GM19193 (cell line): Measurements from ENCODE around the gene SEMA4D.
A peak's percentile ranks its signal among the peaks of the same experiment; 100 is the strongest.

ENCODE experiments used
- POLR2A ChIP-seq: IDR thresholded peaks from 4 replicates; pipeline ENCODE4 v1.6.1; 2011; ENCODE audit not compliant: insufficient read depth, insufficient read length; ENCODE audit errors: extremely low read depth

SEMA4D gene

DNA sequence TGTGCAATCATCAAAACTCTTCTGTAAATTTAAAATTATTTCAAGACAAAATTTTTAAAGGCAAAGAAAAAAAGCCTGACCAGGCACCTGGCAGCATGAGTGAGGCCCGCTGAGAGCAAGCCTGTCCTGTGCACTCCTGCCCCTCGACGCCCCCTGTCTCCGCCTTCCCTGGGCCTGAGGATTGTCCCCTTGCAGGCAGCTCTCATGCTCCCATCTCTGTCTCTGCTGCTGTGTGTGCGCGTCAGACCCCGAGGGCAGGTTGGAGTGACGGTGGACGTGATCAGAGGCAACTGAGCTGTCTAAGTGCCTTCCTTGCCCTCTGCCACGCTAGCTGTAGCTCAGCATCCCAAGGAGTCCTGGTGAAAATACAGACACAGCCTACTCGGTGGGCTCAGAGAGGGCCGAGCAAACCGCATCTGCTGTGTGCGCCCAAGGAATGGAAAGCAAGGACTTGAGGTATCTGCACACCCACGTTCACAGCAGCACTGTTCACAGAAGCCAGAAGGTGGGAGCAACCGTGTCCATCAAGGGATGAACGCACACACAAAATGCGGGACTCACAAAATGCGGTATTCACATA, 114.1 kb downstream of the SEMA4D start:
- no peak for TF ChIP-seq POLR2A

DNA sequence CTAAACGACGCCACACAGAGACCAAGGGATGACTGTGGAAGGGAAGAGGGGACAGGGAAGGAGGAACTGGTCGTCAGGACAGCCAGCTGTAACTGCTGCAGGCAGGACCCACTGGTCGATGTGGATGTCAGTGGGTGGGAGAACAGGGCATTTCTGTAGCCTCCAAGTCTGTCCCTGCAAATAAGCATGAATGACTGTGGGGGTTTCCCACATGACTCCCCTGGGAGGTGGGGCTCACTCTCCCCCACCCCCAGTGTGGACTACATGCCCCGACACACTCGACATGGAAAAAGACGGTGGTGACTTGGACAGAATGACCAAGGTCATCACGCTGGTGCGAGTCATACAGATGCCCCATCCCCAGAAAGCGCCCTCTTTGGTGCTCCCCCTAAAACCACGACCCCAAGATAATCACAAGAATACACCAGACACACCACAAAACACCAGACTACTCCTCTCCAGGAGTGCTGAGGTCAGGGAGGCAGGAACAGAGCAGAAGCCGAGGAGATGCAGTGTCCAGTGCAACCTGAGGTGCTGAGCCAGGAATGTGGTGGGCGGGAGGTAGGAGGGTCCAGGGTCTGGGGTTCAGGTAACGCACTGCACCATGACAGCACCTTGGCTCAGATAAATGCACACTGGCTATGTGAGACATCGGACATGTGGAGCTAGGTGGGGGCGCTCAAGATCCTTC, 114.7 kb downstream of the SEMA4D start:
- TF ChIP-seq POLR2A: peak; percentile 12

DNA sequence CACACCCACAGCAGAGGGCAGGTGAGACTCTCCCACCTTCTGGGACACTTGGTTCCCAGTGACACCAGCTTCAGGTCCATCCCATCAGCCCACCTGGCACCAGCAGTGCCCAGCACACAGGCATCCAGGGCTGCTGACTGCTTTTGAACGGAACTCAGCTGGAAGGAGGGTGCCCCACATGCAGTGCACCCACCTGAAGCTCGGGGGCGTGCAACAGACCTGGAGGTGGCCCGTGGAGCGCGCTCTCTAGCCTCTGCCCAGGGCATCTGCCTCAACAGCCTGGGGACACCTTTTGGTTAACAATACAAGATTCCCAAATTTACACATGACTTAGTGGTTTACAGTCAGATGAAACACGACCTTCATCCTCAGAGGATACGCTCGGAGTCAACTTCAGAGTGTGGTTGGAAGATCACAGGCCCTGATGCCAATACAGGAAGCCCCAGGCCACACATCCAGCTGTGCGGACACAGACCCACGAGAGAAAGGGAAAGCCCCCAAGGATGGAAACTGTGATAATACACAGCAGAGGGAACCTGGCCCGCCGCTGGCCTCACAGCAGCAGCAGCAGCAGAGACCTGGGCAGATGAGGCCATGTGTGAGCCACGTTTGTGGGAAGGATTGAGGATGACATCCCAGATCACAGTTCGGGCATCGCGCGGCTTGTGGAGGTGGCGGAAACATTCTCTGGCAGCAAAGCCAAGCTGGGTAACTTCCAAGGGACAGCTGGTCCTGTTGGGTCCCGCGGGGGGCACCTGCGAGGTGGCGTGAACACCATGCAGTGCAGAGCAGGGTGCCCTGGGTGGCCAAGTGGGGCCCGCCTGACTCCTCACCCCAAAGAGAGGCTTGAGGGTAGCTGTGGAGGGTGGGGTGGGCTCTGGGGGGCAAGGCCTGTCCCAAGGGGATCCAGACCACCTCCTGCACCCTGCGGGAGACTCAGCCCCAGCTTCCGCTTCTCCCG, 115.6 kb downstream of the SEMA4D start:
- peak; percentile 30 for TF ChIP-seq POLR2A

- no peak for TF ChIP-seq POLR2A
Measured at GRCh38 chr9:89381308-89381609, 116.7 kb downstream of the SEMA4D start.

GRCh38 chr9:89380437-89381307, 117.2 kb downstream of the SEMA4D start:
- no peak for TF ChIP-seq POLR2A

GRCh38 chr9:89379508-89380115, 118.3 kb downstream of the SEMA4D start:
- TF ChIP-seq POLR2A: no peak

GRCh38 chr9:89379031-89379430, 118.9 kb downstream of the SEMA4D start:
- no peak for TF ChIP-seq POLR2A

- TF ChIP-seq POLR2A: no peak
Measured at GRCh38 chr9:89378541-89378940, 119.4 kb downstream of the SEMA4D start.

DNA sequence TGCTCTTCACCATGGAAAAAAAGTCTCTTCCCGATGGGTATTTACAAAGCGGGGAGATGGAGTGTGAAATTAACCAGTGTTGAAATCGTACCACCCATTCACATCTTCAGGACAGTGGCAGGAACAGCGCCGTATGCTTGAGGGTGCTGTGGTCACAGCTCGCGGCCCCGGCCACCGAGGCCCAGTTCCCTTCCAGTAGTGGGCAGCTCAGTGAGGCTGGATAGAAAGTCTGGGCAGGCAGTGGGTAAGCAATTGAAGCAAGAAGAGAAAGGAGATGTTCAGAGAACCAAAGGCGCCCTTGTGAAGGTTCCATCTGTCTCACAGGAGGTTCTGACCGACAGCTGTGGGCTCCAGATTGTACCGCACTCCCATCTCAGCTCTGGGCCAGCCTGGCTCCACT, 120.5 kb downstream of the SEMA4D start:
- no peak for TF ChIP-seq POLR2A

DNA sequence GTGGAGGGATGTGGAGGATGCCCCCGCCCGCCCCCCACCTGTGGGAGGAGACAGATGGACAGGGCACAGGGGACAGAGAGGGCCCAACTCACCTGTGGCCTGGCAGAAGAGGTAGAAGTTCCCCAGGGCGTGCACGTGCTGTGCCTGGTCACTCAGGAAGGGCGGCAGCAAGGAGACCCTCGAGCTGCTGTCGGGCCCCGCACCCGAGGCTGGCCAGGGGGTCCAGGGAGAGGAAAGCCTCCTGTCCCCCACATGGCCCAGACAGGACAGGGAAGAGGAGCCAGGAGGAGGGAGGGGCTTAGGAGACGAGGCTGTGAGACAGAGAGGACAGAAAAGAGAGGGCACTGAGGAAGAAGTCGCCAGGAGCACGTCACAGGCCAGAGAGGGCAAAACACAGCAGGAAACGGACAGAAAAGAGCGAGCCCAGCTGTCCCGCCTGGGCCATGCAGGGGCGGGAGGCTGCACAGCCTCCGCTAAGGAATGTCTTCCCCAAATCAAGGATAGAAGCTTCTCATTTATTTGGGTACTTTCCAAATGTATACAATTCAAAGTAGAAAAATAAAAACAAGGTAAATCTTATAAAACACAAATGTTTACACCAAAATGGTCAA, 121.1 kb downstream of the SEMA4D start:
- no peak for TF ChIP-seq POLR2A

GRCh38 chr9:89376286-89376685, 121.6 kb downstream of the SEMA4D start:
- TF ChIP-seq POLR2A: no peak

DNA sequence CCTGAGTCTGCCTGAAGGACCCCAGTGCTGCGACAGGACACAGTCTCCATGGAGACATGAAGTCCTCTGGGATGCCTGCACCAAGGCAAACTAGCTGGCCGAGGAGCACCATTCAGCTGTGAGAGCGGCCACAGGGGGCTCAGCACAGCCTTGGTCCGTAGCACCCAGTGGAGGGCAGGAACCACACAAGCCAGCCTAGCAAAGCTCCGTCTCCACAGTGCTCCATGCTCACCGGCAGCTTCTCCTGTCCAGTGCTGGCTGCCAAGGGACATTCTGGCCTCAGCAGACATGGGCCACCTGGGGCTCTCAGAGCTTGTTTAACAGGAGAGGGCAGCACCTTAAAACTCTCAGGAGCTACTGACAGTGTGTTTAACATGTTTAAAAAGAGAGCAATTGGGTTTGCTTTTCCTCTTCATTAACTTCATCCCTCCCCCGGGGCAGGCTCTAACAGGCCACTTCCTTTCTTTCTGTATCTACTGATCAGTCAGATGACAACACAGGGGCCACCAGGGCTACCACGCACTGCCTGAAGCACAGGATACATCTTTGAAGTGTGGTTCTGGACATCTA, 122.6 kb downstream of the SEMA4D start:
- peak; percentile 39 for TF ChIP-seq POLR2A

GRCh38 chr9:89374176-89374575, 123.7 kb downstream of the SEMA4D start:
- no peak for TF ChIP-seq POLR2A

DNA sequence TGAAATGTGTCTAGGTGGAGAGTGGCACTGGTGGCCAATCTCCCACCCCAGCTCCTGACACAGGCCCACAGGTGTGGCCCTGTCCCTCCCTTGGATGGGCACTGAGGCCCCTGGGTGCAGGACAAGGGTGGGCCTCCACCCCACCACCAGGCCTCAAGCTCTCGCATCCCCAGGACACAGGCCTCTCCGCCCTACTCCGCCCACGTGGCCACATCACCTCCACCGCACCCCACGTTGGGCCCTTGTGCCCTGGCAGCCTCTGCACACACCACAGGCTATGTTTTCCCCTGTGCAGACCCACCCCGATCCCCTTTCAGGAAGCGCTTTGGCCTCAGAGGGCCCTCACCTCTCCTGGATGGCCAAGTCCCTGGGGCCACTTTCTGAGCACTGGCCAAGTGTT, 124.9 kb downstream of the SEMA4D start:
- TF ChIP-seq POLR2A: no peak

DNA sequence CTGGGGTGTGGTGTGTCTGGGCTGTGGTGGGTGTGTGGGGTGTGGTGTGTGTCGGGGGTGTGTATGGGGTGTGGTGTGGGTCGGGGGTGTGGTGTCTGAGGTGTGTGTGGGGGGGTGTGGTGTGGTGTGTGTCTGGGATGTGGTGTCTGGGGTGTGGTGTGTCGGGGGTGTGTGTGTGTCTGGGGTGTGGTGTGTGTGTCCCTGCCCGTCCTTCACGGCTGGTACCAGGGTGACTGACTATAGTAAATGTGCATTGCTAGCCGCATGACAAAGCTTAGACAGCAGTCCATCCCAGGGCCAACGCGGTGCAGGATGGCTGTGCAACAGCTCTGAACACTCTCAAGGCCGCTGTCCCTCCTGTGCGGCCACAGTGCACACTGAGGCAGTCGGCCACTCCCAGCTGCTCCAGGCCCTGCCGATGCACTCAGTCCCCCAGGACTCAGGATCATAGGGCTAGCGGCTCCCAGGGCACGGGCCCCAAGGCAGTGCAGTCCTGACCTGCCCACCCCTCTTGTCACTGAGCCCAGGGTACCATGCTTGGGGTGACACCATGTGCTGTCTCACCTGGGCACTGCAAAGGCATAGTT, 125.6 kb downstream of the SEMA4D start:
- no peak for TF ChIP-seq POLR2A
